ENCODE results near the gene NUP50. TPM values are rescaled to one million over a fixed set of nuclear protein-coding genes. Genes with fewer than 3 reads are reported as not detected.

The NUP50 gene
- total RNA-seq: 100 to 1,000 TPM; 158 to 166 TPM

GRCh38 chr22:45163451-45164269 is at the start of gene NUP50:
Gene NUP50 (plus strand): TSS chr22:45163925. CDS start chr22:45168178, 4,253 bp downstream.
- ChIA-PET POLR2A (interaction anchor here (0.9 to 1.5 kb wide), 4 partner anchors 17 to 147 kb away, joined by 3 to 9 read pairs (median 4); no protein-coding TSS in a partner anchor), CTCF (interaction anchor here (0.6 to 1.5 kb wide), 5 partner anchors 10 to 78 kb away, joined by 3 to 4 read pairs (median 3); no protein-coding TSS in a partner anchor)

GRCh38 chr22:45120440-45120839 is 43.3 kb upstream of the NUP50 start:
- POLR2A ChIA-PET: no interaction called here
- CTCF ChIA-PET: no interaction called here

- CTCF ChIA-PET: no interaction called here
- POLR2A ChIA-PET: no interaction called here
These were observed 42.8 kb upstream of the NUP50 start for GRCh38 chr22:45120931-45121330.

GRCh38 chr22:45124176-45124847 is 39.4 kb upstream of the NUP50 start:
- CTCF ChIA-PET: no interaction called here
- POLR2A ChIA-PET: no interaction called here

- ChIA-PET CTCF (no interaction called here), POLR2A (no interaction called here)
These were observed 38.5 kb upstream of the NUP50 start for GRCh38 chr22:45125188-45125587.

- ChIA-PET CTCF (no interaction called here), POLR2A (no interaction called here)
These were observed 35.9 kb upstream of the NUP50 start for GRCh38 chr22:45127866-45128265.

- POLR2A ChIA-PET: interaction anchor here (0.7 to 1.1 kb wide), 3 partner anchors 33 to 37 kb away, joined by 3 to 4 read pairs (median 3); partner anchors contain the start of gene NUP50
- CTCF ChIA-PET: interaction anchor here (0.7 kb wide), 1 partner anchor 53 kb away, joined by 3 read pairs; no protein-coding TSS in a partner anchor
These were observed 33.8 kb upstream of the NUP50 start for GRCh38 chr22:45129703-45130524.

GRCh38 chr22:45130891-45131290 is 32.8 kb upstream of the NUP50 start:
- CTCF ChIA-PET: interaction anchor here (0.7 kb wide), 1 partner anchor 23 kb away, joined by 5 read pairs; no protein-coding TSS in a partner anchor
- POLR2A ChIA-PET: no interaction called here

- CTCF ChIA-PET: no interaction called here
- POLR2A ChIA-PET: no interaction called here
These were observed 32.0 kb upstream of the NUP50 start for GRCh38 chr22:45131749-45132148.

GRCh38 chr22:45134313-45134712 is 29.4 kb upstream of the NUP50 start:
- POLR2A ChIA-PET: no interaction called here
- CTCF ChIA-PET: no interaction called here

GRCh38 chr22:45136594-45136993 is 27.1 kb upstream of the NUP50 start:
- CTCF ChIA-PET: no interaction called here

GRCh38 chr22:45139693-45140092 is 24.0 kb upstream of the NUP50 start:
- POLR2A ChIA-PET: no interaction called here
- CTCF ChIA-PET: no interaction called here

More at GRCh38 chr22:45136594-45136993, 27.1 kb upstream of the NUP50 start:
- POLR2A ChIA-PET: no interaction called here

- ChIA-PET POLR2A (interaction anchor here (1.2 kb wide), 1 partner anchor 21 kb away, joined by 3 read pairs; the partner anchor contains the start of gene NUP50), CTCF (no interaction called here)
These were observed 21.3 kb upstream of the NUP50 start for GRCh38 chr22:45142376-45142775.

- ChIA-PET POLR2A (no interaction called here), CTCF (interaction anchor here (0.6 kb wide), 1 partner anchor 1086 kb away, joined by 4 read pairs; no protein-coding TSS in a partner anchor)
These were observed 18.8 kb upstream of the NUP50 start for GRCh38 chr22:45144916-45145315.

- POLR2A ChIA-PET: interaction anchor here (0.6 kb wide), 1 partner anchor 832 kb away, joined by 5 read pairs; no protein-coding TSS in a partner anchor
These were observed 14.1 kb upstream of the NUP50 start for GRCh38 chr22:45149671-45150070.

GRCh38 chr22:45150139-45150538 is 13.6 kb upstream of the NUP50 start:
- CTCF ChIA-PET: no interaction called here
- POLR2A ChIA-PET: interaction anchor here (0.6 kb wide), 1 partner anchor 832 kb away, joined by 5 read pairs; no protein-coding TSS in a partner anchor

More at GRCh38 chr22:45149671-45150070, 14.1 kb upstream of the NUP50 start:
- CTCF ChIA-PET: no interaction called here

GRCh38 chr22:45151503-45151902 is 12.2 kb upstream of the NUP50 start:
- POLR2A ChIA-PET: no interaction called here
- CTCF ChIA-PET: no interaction called here

GRCh38 chr22:45154383-45154782 is 9.3 kb upstream of the NUP50 start:
- ChIA-PET POLR2A (no interaction called here), CTCF (interaction anchor here (0.5 kb wide), 1 partner anchor 9 kb away, joined by 3 read pairs; no protein-coding TSS in a partner anchor)

- ChIA-PET CTCF (no interaction called here), POLR2A (no interaction called here)
These were observed 8.5 kb upstream of the NUP50 start for GRCh38 chr22:45155050-45155840.

All from activated CD8-positive, alpha-beta memory T cell treated with anti-CD3 and anti-CD28 coated beads for 36 hours (primary cell).